Neural crest cell (in vitro differentiated cells): ENCODE results near the gene IGDCC3. TPM values are rescaled to one million over a fixed set of nuclear protein-coding genes. Genes with fewer than 3 reads are reported as not detected.

Experiments used
- DNase-seq: peaks from one replicate; pipeline ENCODE4 v3.0.0; 2021; ENCODE audit warnings: low read depth, mixed read lengths, low spot score
- H3K27ac Mint-ChIP-seq: one replicate; pipeline ENCODE4 v1.8.0; 2021; ENCODE audit warnings: mild to moderate bottlenecking, mixed read lengths; ENCODE audit not compliant: unreplicated experiment
- H3K27me3 Mint-ChIP-seq: 2 replicates; pipeline ENCODE4 v1.8.0; 2021; ENCODE audit warnings: low read depth, mild to moderate bottlenecking, mixed read lengths
- H3K36me3 Mint-ChIP-seq: 2 replicates; pipeline ENCODE4 v1.8.0; 2021; ENCODE audit warnings: low read depth, mild to moderate bottlenecking, mixed read lengths
- H3K4me1 Mint-ChIP-seq: 2 replicates; pipeline ENCODE4 v1.8.0; 2021; ENCODE audit warnings: mixed read lengths
- H3K4me3 Mint-ChIP-seq: one replicate; pipeline ENCODE4 v1.8.0; 2021; ENCODE audit warnings: mild to moderate bottlenecking, mixed read lengths
- H3K9me3 Mint-ChIP-seq: 2 replicates; pipeline ENCODE4 v1.8.0; 2021; ENCODE audit warnings: mixed read lengths
- total RNA-seq: library from RNA; stranded (reverse); gene quantifications from 2 replicates; pipeline ENCODE4 v1.2.1, GENCODE V29; 2021
- TF ChIP-seq, protein P1 (sequence below): fragments of 200-600 bp; sonication (generic); conservative IDR thresholded peaks from 2 replicates; pipeline ENCODE4 v1.5.0; 2021; ENCODE audit warnings: antibody characterized with exemption, mild to moderate bottlenecking

Gene IGDCC3
- total RNA-seq, 1 donor from 2014 or later: 300 TPM

DNA sequence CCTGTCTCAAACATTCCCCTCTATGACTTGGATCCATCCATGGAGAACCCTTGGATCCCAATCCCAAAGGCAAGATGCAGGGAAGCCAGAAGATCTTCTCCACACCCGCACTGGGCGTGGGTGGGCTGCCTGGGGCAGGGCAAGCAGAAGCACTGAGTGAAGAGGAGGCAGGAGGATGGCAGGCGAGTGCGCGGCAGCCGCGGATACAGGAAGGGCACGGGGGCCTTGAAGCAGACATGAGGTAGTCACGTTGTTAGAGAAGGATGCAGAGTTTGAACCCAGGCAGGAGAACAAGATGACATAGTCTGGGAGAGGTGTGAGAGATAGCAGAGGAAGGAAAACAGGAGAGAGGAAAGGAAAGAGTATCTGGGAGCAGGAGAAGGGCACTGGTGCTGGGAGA lies 5.1 kb upstream of the IGDCC3 start:
- no peaks in the 10 kb centered on the region for H3K27me3 Mint-ChIP-seq
- H3K36me3 Mint-ChIP-seq: no peaks in the 10 kb centered on the region
- peaks cover 68% of the 10 kb centered on the region for H3K4me1 Mint-ChIP-seq
- DNase-seq: no peak
- H3K4me3 Mint-ChIP-seq: peak overlapping the region; percentile 15
- H3K9me3 Mint-ChIP-seq: no peaks in the 10 kb centered on the region
- H3K27ac Mint-ChIP-seq: peak overlapping the region; percentile 7
- TF ChIP-seq, protein P1, sequence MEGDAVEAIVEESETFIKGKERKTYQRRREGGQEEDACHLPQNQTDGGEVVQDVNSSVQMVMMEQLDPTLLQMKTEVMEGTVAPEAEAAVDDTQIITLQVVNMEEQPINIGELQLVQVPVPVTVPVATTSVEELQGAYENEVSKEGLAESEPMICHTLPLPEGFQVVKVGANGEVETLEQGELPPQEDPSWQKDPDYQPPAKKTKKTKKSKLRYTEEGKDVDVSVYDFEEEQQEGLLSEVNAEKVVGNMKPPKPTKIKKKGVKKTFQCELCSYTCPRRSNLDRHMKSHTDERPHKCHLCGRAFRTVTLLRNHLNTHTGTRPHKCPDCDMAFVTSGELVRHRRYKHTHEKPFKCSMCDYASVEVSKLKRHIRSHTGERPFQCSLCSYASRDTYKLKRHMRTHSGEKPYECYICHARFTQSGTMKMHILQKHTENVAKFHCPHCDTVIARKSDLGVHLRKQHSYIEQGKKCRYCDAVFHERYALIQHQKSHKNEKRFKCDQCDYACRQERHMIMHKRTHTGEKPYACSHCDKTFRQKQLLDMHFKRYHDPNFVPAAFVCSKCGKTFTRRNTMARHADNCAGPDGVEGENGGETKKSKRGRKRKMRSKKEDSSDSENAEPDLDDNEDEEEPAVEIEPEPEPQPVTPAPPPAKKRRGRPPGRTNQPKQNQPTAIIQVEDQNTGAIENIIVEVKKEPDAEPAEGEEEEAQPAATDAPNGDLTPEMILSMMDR: no peak

DNA sequence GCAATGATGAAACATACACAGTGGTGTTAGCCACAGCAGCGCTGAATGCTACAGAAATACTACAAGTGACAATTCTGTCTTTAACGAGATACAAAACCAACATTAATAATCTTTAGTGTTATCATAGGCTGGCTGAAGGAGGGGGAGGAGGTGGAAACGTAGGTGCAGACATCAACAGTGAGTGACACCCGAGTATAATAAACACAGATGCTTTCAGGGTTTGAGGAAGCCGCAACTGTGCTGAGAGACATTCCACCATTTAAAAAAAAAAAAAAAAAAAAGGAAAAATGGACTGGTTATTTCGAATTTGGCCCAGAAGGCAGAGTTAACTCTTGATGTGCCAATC lies 4.3 kb upstream of the IGDCC3 start:
- TF ChIP-seq, protein P1: no peak
- Mint-ChIP-seq H3K36me3 (no peaks in the 10 kb centered on the region), H3K9me3 (no peaks in the 10 kb centered on the region), H3K4me1 (peaks cover 68% of the 10 kb centered on the region), H3K27ac (no peak overlapping the region), H3K4me3 (no peak overlapping the region), H3K27me3 (no peaks in the 10 kb centered on the region)
- no peak for DNase-seq

DNA sequence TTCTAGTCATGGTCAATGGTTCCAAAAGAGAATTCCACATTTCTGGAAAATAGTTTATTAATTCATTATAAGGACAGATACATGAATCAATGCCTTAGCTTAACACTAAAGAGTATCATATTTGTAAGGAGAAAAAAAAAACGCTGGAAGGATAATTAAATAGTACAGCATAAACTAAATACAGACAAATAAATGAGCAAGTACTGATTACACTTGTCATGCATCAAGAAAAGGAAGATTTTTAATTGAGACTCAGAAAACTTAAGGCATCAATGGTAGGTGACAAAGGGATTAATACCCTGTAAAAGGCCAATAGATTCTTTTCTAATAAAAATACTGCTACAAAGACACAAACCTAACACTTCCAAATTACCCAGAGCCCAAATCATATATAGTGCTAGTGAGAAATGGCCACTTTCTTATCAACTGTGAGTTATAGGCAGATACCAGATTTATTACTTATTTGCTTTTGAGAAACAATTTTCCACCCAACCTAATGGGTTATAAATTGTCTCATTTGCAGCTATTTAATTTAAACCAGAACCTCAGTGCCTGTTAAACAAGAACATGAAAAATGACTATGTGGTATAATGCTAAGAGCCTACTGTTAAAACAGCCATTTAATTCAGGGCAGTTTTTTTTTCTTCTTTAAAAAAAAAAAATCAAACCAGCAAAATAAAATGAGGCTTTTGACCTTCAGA lies 3.8 kb upstream of the IGDCC3 start:
- no peaks in the 10 kb centered on the region for H3K9me3 Mint-ChIP-seq
- peaks cover 72% of the 10 kb centered on the region for H3K4me1 Mint-ChIP-seq
- H3K27me3 Mint-ChIP-seq: no peaks in the 10 kb centered on the region
- DNase-seq: no peak
- H3K4me3 Mint-ChIP-seq: no peak overlapping the region
- no peak overlapping the region for H3K27ac Mint-ChIP-seq
- TF ChIP-seq, protein P1: no peak
- H3K36me3 Mint-ChIP-seq: no peaks in the 10 kb centered on the region

DNA sequence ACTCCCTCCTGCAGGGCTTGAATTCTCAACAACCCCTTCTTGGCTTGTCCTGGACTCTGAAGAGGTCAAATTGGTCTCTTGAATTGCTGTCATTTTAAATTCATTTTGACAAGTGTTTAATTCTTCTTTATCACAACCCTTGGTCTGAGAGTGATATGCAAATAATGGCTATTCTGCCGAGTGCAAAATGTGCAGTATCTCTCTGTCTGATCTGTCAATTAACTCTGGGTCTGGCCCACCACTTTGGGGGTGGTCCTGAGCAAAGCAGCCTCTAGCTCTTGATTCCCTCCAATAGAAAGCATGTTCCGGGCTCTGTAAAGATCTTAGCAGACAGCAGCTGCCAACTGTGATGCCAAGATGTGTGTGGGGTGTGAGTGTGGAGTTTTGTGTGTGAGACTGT lies 2.2 kb upstream of the IGDCC3 start:
- no peak for DNase-seq
- Mint-ChIP-seq H3K27me3 (no peaks in the 10 kb centered on the region), H3K27ac (no peak overlapping the region), H3K9me3 (no peaks in the 10 kb centered on the region), H3K4me3 (peak overlapping the region; percentile 61), H3K4me1 (peaks cover 75% of the 10 kb centered on the region), H3K36me3 (no peaks in the 10 kb centered on the region)
- TF ChIP-seq, protein P1: no peak

DNA sequence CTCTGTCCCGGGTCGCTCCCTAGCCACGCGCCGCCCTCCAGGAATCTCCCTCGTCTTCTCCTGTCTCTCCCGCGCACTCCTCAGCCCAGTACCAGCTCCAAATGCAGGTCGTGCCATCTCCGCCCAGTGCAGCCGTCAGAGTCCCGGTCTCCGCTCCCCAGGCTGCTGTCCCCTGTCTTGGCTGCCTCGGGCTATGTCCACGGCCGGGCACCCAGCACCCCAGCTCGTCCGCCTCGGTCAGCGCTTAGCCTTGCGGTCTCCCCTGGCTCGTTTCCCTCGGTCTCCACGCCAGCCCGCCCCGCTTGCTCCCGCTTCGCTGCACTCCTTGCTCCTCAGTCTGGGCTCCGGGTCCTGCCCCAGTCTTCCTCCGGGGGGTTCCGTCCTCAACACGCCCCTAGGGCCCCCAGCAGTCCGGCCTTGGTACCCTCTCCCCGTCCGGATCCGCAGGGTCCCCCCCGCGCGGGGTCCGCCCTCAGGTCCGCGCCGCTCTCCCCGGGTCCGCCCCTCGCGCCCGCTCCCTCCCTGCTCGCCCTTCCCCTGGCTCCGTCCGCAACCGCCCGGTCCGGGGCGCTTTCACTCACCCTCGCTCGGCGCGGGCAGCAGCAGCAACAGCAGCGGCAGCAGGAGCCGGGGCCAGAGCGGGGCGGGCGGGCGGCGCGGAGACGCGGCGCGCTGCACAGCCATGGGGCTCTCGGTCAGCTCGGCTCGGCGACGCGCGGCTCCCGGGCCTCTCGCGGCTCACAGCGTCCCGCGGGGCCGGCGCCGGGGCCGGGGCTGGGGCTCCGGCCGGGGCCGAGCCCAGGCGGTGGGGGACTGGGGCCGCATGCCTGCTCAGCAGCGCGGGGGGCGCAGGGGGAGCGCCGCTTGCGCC lies 462 bp downstream of the IGDCC3 start:
- TF ChIP-seq, protein P1: no peak
- Mint-ChIP-seq H3K9me3 (no peaks in the 10 kb centered on the region), H3K27me3 (no peaks in the 10 kb centered on the region), H3K36me3 (peaks cover 19% of the 10 kb centered on the region), H3K4me1 (peaks cover 73% of the 10 kb centered on the region), H3K4me3 (peak overlapping the region; percentile 95), H3K27ac (peak overlapping the region; percentile 81)
- peak; percentile 48 for DNase-seq
